Measurements from ENCODE around the gene GSTM3. TPM values are rescaled to one million over a fixed set of nuclear protein-coding genes. Genes with fewer than 3 reads are reported as not detected.

GSTM3 gene
- total and polyA plus RNA-seq, 2 of the 13 experiments (the other 11 are each of a cell fraction or from before 2014, with no cell fraction given), result 127 to 142 TPM

- peak; percentile 62 for TF ChIP-seq HINFP (CRISPR knock-in tag; IDR thresholded peaks at IDR 0.05; ENCODE audit: low read depth)
- no peak for TF ChIP-seq NR2C2 (CRISPR knock-in tag; IDR thresholded peaks at IDR 0.05; ENCODE audit: borderline replicate concordance)
- no peak; the same call in 1 of the 2 replicates for TF ChIP-seq PITX1 (CRISPR knock-in tag; IDR thresholded peaks at IDR 0.05)
- TF ChIP-seq THAP8 (CRISPR knock-in tag; IDR thresholded peaks at IDR 0.05; ENCODE audit: borderline replicate concordance), result no peak
- TF ChIP-seq JUN (CRISPR knock-in tag; IDR thresholded peaks at IDR 0.05), result no peak
- no peak; the same call in 1 of the 2 replicates for TF ChIP-seq ZNF800 (CRISPR knock-in tag; IDR thresholded peaks at IDR 0.05)
- peak; percentile 44; the same call in 1 of the 2 replicates for TF ChIP-seq ZNF350 (CRISPR knock-in tag; IDR thresholded peaks at IDR 0.05; ENCODE audit: borderline replicate concordance, low read depth)
- TF ChIP-seq JARID2 (CRISPR knock-in tag; IDR thresholded peaks at IDR 0.05; ENCODE audit: insufficient replicate concordance), result no peak
- TF ChIP-seq CREBL2 (CRISPR knock-in tag; IDR thresholded peaks at IDR 0.05; ENCODE audit: borderline replicate concordance), result no peak; the same call in 1 of the 2 replicates
- no peak; the same call in 1 of the 2 replicates for TF ChIP-seq TERF1 (CRISPR knock-in tag; IDR thresholded peaks at IDR 0.05)
- TF ChIP-seq EEA1 (CRISPR knock-in tag; IDR thresholded peaks at IDR 0.05; ENCODE audit: borderline replicate concordance), result no peak; the same call in 1 of the 2 replicates
- TF ChIP-seq CHCHD3 (CRISPR knock-in tag; IDR thresholded peaks at IDR 0.05), result 0 out of 2 replicates have a peak, but pooled peaks have one; percentile 16
- TF ChIP-seq ZNF75D (CRISPR knock-in tag; IDR thresholded peaks at IDR 0.05; ENCODE audit: borderline replicate concordance), result no peak
- no peak for TF ChIP-seq SMAD9 (CRISPR knock-in tag; IDR thresholded peaks at IDR 0.05)
- no peak for TF ChIP-seq ZNF639 (CRISPR knock-in tag; conservative IDR thresholded peaks at IDR 0.05)
- TF ChIP-seq GPBP1L1 (CRISPR knock-in tag; IDR thresholded peaks at IDR 0.05), result no peak
- no peak for TF ChIP-seq GABPA (IDR thresholded peaks at IDR 0.05; ENCODE audit: low read depth, low read length)
- TF ChIP-seq GABPA (CRISPR knock-in tag; IDR thresholded peaks at IDR 0.05; ENCODE audit: low read depth), result no peak
Observed at GRCh38 chr1:109739738-109740614, 862 bp downstream of the GSTM3 start (continued).

Measured in HepG2 (cell line).